ENCODE results near the gene WNK3.

- TF ChIP-seq EZH2 (IDR thresholded peaks at IDR 0.05; ENCODE audit: insufficient read depth, poor library complexity, severe bottlenecking) (no peak), EZH2phosphoT487 (IDR thresholded peaks at IDR 0.05; ENCODE audit: insufficient read depth, low read depth) (no peak)
Observed at GRCh38 chrX:54184474-54184873, 173.4 kb downstream of the WNK3 start.
